GM21423 (cell line): ENCODE measurements around the gene TFF1.

Source experiments
- ATAC-seq: cut with Tn5 transposase; IDR thresholded peaks from one replicate; pipeline ENCODE4 v1.9.1; 2021; ENCODE audit warnings: mild to moderate bottlenecking, moderate library complexity; ENCODE audit not compliant: unreplicated experiment

The TFF1 gene

GRCh38 chr21:42364304-42364865 lies 1.9 kb downstream of the TFF1 start:
- ATAC-seq = no peak

DNA sequence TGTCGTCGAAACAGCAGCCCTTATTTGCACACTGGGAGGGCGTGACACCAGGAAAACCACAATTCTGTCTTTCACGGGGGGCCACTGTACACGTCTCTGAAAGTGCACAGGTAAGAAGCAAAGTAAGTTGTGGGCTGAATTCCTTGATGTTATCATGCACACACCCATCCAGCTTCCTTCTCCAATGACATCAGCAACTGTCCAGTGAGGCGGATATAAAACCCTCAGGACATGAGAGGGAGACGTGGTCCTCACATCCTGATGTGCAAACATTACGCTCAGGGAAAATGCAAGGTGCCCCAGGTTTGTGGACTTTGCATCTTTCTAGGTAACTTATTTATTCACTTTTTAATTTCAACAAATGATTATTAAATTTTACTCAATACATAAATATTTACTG lies 3.0 kb downstream of the TFF1 start:
- no peak for ATAC-seq

GRCh38 chr21:42362700-42363099 lies 3.6 kb downstream of the TFF1 start:
- no peak for ATAC-seq

DNA sequence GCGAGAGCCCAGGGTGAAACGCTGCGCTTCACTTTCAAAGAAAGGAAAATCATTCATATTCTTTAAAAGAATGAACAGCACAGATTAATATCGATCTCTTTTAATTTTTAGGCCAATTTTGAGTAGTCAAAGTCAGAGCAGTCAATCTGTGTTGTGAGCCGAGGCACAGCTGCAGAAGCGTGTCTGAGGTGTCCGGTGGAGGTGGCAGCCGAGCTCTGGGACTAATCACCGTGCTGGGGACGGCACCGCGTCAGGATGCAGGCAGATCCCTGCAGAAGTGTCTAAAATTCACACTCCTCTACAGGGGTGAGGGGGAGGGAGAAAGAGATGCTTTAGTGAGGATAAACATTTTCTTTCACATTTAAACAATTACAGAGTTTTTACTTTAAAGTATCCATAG lies 4.1 kb downstream of the TFF1 start:
- no peak for ATAC-seq

- ATAC-seq = no peak
Observed at GRCh38 chr21:42361286-42361685, 5.0 kb downstream of the TFF1 start.

DNA sequence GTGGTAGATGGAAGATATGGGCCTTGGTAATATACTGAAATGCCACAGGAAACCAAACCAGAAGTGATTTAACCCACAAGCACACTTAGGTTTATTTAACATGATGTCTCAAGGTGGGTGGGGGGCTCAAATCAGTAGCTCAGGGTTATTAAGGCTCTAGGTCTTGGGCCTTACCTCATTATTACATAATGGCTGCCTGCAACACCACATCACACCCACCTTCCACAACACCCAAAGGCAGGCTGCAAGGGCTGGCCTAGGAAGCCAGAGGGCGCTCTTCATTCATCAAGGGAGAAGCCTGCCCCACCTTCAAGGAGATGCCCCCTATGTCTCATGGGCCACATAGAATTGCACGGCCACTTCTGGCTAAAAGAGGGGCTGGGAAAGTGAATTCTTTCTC lies 6.0 kb downstream of the TFF1 start:
- no peak for ATAC-seq

- no peak for ATAC-seq
Observed at GRCh38 chr21:42358937-42359336, 7.4 kb downstream of the TFF1 start.

GRCh38 chr21:42358261-42358660 lies 8.1 kb downstream of the TFF1 start:
- ATAC-seq = no peak

DNA sequence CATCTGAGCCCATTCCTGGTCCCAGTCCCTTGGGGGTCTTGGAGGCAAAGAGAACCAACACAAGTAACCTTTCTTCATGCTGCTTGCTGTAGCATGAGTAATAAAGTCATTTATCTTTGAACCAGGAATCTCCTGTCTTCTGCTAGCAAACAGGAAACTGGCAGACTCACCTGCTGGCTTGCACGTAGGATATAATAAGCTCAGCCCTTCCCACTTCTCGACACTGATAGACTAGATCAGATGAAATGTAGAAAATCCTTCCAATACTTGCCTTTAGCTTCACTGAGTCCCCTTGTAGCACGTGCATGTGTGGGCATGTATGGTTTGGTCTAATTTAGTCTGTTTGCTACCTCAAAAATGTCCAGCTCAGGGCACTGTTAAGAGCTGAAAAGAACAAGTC lies 9.0 kb downstream of the TFF1 start:
- no peak for ATAC-seq

GRCh38 chr21:42356650-42357049 lies 9.7 kb downstream of the TFF1 start:
- no peak for ATAC-seq

DNA sequence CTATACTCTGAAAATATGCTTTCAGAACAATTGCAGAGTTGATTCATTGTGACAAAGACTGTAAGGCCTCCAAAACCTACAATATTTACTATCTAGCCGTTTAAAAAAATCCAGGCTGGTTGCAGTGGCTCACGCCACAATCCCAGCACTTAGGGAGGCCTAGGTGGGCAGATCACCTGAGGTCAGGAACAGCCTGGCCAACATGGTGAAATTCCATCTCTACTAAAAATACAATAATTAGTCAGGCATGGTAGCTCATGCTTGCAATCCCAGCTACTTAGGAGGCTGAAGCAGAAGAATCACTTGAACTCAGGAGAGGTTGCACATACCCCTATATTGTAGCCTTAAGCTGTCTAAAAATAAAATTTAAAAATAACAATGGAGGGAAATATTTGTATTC lies 10.3 kb downstream of the TFF1 start:
- no peak for ATAC-seq

DNA sequence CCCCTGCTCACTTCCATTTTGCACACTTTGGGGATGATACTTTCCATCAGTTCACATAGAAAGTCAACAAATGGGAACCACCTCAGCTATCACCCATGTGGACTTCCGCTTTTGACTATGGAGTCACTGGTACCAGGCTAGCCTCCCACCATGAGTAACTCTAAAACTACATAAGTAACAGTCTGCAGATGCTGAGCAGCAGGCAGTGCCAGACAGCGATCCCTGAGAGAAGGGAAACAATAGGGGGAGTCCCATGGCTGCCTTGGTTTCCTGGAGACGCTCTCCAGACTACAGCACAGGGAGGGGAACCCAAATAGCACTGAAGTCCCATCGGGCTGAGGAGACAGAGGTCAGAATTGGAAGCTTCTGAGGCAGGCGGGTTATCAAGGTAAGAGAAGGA lies 12.7 kb downstream of the TFF1 start:
- ATAC-seq = no peak

DNA sequence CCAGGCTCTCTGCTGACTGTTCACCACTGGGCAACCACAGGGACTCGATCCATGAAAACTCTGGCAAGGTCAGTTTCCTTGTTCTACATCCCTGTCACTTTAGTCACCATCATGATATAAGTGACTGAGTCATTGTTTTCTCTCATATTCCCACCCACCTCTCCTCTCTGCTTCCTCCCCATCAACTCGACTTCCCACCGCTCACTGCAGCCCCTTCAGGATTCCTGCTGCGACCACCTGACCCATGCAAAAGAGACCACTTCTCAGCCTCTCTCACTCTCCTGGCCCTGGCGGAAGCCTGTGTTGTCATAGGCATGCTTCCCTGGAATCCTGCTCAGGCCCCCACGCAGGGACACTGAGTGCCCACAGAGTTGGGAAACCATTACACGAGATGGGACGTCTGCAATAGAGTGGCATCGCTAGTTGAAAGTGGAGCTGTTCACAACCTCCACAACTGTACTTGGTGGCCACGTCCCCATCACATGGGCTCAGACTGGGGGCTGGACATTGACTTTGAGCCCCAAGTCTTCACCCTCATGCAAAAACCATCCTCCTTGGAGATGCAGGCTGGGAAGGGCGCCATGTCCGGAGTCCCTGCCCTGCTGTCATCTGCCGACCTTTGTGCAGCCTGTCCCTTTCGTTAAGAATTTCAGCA lies 13.8 kb downstream of the TFF1 start:
- no peak for ATAC-seq

DNA sequence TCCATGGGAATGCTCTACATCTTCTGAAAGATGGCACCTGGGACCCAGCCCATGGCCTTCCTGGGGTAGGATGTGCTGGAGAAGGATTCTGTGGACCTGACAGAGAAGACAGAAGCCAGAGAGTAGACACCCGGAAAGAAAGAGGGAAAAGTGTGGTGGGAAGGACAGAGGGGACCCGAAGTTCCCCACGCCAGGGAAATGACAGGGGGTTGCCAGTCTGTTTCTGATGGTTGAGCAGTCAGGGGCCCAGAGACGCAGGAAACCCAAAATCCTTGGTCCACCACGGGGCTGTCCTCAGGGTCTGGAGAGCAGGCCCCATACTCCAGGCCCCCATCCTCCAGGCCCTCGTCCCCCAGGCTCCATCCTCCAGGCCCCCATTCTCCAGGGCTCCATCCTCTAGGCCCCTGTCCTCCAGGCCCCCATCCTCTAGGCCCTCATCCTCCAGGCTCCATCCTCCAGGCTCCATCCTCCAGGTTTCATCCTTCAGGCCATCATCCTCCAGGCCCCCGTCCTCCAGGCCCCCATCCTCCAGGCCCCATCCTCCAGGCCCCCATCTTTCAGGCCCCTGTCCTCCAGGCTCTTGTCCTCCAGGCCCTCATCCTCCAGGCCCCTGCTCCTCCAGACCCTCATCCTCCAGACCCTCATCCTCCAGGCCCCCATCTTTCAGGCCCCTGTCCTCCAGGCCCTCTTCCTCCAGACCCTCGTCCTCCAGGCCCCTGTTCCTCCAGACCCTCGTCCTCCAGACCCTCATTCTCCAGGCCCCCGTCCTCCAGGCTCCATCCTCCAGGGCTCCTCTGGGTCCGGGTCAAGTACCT lies 14.5 kb downstream of the TFF1 start:
- no peak for ATAC-seq

DNA sequence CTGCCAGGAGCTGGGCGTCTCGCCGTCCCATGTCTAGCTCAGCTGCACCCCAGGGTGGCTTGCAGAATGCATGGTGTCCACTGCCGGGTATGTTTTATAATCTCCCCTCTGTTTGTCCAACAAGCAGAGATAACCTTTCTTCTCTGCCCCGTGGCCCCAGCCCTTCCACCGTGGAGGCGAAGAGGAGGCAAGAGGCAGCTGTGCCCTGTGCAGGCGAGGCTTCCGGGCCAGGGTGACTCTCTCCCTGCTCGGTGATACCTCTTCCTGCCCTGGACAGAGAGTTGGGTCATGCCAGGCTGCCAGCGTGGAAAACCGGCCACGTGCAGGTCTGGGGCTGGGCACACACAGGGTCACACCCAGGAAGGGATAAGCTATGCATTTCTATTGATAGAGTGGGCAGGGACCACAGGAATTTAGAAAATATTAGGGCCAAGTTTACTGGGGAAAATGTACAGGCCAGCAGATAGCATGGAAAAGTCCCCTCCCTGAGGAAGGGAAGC lies 15.4 kb downstream of the TFF1 start, which contains the start of gene TFF2:
Gene TFF2 (minus strand): TSS at position 68 of the 500 bp plus-strand sequence. CDS start 37 bp downstream, at position 31.
- ATAC-seq = no peak

GRCh38 chr21:42350318-42350910 lies 15.9 kb downstream of the TFF1 start:
- ATAC-seq = no peak

DNA sequence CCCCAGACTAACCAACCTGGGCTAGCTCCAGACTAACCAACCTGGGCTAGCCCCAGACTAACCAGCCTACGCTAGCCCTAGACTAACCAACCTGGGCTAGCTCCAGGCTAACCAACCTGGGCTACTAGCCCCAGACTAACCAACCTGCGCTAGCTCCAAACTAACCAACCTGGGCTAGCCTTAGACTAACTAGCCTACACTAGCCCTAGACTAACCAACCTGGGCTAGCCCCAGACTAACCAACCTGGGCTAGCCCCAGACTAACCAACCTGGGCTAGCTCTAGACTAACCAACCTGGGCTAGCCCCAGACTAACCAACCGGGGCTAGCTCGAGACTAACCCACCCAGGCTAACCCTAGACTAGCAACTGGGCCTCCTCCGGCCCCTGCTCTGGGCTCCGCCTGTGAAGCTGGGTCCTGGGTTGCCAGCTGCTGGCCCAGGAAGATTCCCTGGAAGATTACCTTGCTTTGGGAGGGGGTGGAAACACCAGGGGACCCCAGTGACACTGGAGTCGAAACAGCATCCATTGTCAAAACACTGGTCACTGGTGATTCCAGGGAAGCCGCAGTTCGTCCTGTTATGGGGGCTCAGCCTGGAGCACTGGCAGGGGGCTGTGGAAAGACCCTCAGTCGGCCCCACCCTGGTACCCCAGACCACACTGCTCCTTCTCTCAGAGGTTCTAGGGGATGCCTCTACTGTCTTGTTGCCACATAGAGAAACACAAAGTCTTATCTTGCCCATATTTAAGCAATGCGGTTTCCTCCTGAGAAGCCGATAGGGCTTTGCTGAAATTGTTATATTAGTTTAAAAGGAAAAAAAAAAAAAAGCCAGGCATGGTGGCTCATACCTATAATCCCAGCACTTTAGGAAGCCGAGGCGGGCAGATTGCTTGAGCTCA lies 16.7 kb downstream of the TFF1 start:
- no peak for ATAC-seq

DNA sequence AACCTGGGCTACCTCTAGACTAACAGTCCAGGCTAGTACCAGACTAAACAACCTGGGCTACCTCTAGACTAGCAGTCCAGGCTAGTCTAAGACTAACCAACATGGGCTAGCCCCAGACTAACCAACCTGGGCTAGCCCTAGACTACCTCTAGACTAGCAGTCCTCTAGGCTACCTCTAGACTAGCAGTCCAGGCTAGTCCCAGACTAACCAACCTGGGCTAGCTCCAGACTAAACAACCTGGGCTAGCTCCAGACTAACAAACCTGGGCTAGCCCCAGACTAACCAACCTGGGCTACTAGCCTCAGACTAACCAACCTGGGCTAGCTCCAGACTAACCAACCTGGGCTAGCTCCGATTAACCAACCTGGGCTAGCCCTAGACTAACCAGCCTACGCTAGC lies 17.6 kb downstream of the TFF1 start:
- ATAC-seq = no peak

DNA sequence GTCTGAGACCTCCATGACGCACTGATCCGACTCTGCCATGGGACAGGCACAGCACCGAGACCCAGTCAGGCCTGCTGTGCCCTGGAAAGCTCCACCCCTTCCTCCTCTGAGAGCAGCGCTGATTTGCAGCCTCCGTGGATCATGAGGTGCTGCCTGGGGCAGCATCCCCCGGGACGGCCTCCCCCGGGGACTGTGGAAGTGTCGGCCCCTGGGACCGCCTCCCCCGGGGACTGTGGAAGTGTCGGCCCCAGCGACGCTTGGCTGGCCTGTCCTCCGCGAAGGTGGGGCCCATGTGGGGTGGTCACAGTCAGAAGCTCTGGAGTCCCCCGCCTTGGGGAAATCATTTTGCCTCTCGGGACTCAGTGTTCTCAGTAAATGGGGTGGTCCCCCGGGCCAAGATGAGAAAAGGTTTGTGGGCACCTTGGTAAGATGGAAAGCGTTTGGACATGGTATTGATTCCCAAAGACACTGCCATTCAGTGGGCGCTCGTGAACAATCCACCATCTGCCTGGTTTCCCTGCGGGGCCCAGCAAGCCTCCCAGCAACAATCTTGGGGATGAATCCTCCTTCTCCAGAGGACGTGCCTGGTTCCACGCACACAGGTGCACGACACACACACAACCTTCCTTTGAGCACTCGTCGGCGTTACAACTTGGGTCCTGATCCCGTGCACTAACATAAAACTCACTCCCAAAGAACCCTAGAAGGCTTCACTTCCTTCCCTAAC lies 18.6 kb downstream of the TFF1 start:
- no peak for ATAC-seq
